Measurements from ENCODE around the gene PPM1H.

DNA sequence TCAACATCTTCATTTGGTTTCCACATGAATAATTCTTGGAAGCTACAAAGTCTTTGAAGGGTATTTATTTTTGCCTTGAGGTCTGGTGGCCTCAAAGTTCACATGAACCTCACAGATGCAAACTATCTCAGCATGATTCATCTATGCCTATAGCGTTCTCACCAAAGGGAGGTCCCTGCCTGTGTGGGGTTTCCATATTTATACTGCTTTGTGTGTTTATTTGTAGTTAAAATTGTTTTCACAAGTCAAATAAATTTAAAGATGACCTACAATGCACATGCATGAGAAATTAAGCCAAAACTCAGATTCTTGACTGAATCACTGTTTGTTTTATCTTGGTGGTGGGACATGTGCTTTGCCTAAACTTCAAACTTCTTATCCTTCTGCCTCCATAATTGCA is 176.7 kb downstream of the PPM1H start:
- no peak for TF ChIP-seq FOXP2 (optimal IDR thresholded peaks at IDR 0.05; ENCODE audit: control extremely low read depth, extremely low read length, insufficient read depth)
- no peak for TF ChIP-seq POLR2AphosphoS5 (IDR thresholded peaks at IDR 0.05; ENCODE audit: borderline replicate concordance, low read depth, low read length)
- TF ChIP-seq EZH2 (IDR thresholded peaks at IDR 0.05) = no peak

All from SK-N-MC (cell line).